SK-N-MC (cell line): ENCODE results near the gene OR10H5.

Source experiments
- DNase-seq: peaks from one replicate; pipeline ENCODE4 v3.0.0-alpha.2; 2011; ENCODE audit warnings: low read depth, low spot score
- H3K27ac ChIP-seq: fragments of 200-600 bp; sonication (generic); 2 replicates; pipeline ENCODE4 v1.5.1; 2016; ENCODE audit warnings: mixed run types
- H3K36me3 ChIP-seq: fragments of 200-600 bp; sonication (generic); 2 replicates; pipeline ENCODE4 v1.6.1; 2017; ENCODE audit warnings: antibody characterized with exemption, low read length, mixed read lengths; ENCODE audit not compliant: insufficient read depth
- H3K4me3 ChIP-seq: fragments of 200-600 bp; sonication (generic); 2 replicates; pipeline ENCODE4 v1.5.1; 2016
- H3K9ac ChIP-seq: fragments of 200-600 bp; sonication (generic); 2 replicates; pipeline ENCODE4 v1.8.0; 2017; ENCODE audit warnings: mixed run types, mixed read lengths; ENCODE audit not compliant: insufficient read length
- H3K9me3 ChIP-seq: fragments of 200-600 bp; sonication (generic); 2 replicates; pipeline ENCODE4 v1.6.1; 2017; ENCODE audit warnings: low read depth, mild to moderate bottlenecking, antibody characterized with exemption, low read length, moderate library complexity, mixed read lengths
- EZH2 ChIP-seq: fragments of 200-600 bp; sonication (generic); IDR thresholded peaks from one replicate; pipeline ENCODE4 v1.6.1; 2017; ENCODE audit warnings: antibody characterized with exemption
- FOXP2 ChIP-seq: optimal IDR thresholded peaks from 2 replicates; pipeline ENCODE3; 2011; ENCODE audit warnings: mild to moderate bottlenecking, moderate library complexity; ENCODE audit not compliant: insufficient read depth; ENCODE audit errors: extremely low read length, control extremely low read depth
- POLR2AphosphoS5 ChIP-seq: IDR thresholded peaks from 2 replicates; pipeline ENCODE4 v1.6.1; 2012; ENCODE audit warnings: mild to moderate bottlenecking, low read depth, low read length, borderline replicate concordance

OR10H5 gene

GRCh38 chr19:15846923-15847322, 59.5 kb downstream of the OR10H5 start:
- Histone ChIP-seq H3K9ac (no peak overlapping the region), H3K4me3 (no peak overlapping the region), H3K9me3 (no peaks in the 10 kb centered on the region), H3K36me3 (no peaks in the 10 kb centered on the region), H3K27ac (no peak overlapping the region)
- TF ChIP-seq EZH2 (no peak), POLR2AphosphoS5 (no peak), FOXP2 (no peak)
- DNase-seq: no peak

GRCh38 chr19:15850385-15850784, 62.9 kb downstream of the OR10H5 start:
- no peak for TF ChIP-seq FOXP2
- no peak for TF ChIP-seq EZH2
- TF ChIP-seq POLR2AphosphoS5: no peak
- H3K9ac ChIP-seq: no peak overlapping the region
- no peak overlapping the region for H3K4me3 ChIP-seq
- H3K27ac ChIP-seq: no peak overlapping the region
- no peaks in the 10 kb centered on the region for H3K36me3 ChIP-seq
- no peak for DNase-seq
- no peaks in the 10 kb centered on the region for H3K9me3 ChIP-seq
